HG03103 (cell line): ENCODE results near the gene ATP1B2.

ENCODE experiments used
- ATAC-seq: cut with Tn5 transposase; IDR thresholded peaks from one replicate; pipeline ENCODE4 v1.9.1; 2021; ENCODE audit warnings: low read depth; ENCODE audit not compliant: unreplicated experiment

The ATP1B2 gene

GRCh38 chr17:7677388-7678067, 26.8 kb downstream of the ATP1B2 start:
- no peak for ATAC-seq

GRCh38 chr17:7684851-7685532, 34.3 kb downstream of the ATP1B2 start:
- ATAC-seq: no peak

- peak; percentile 43 for ATAC-seq
These were observed 35.0 kb downstream of the ATP1B2 start for GRCh38 chr17:7685533-7686221.

GRCh38 chr17:7686222-7687071, 35.7 kb downstream of the ATP1B2 start:
- ATAC-seq: peak; percentile 40

- ATAC-seq: no peak
These were observed 36.6 kb downstream of the ATP1B2 start, which contains the start of gene TP53 for GRCh38 chr17:7687072-7687907. Gene TP53, minus strand, starts transcription at chr17:7687490. Its CDS starts 10,896 bp downstream, at chr17:7676594.

- ATAC-seq: peak; percentile 62
These were observed 37.4 kb downstream of the ATP1B2 start, which contains the start of gene WRAP53 for GRCh38 chr17:7687908-7688807. Gene WRAP53, plus strand, starts transcription at chr17:7688477. Its CDS starts 172 bp downstream, at chr17:7688649.

- no peak for ATAC-seq
These were observed 38.1 kb downstream of the ATP1B2 start for GRCh38 chr17:7688808-7689316.

GRCh38 chr17:7695586-7695985, 44.9 kb downstream of the ATP1B2 start:
- ATAC-seq: no peak

- ATAC-seq: no peak
These were observed 47.3 kb downstream of the ATP1B2 start for GRCh38 chr17:7697828-7698588.

GRCh38 chr17:7700510-7700909, 49.8 kb downstream of the ATP1B2 start:
- no peak for ATAC-seq

GRCh38 chr17:7701681-7702080, 51.0 kb downstream of the ATP1B2 start:
- no peak for ATAC-seq

- ATAC-seq: no peak
These were observed 52.0 kb downstream of the ATP1B2 start for GRCh38 chr17:7702776-7703175.

GRCh38 chr17:7703584-7704479, 53.1 kb downstream of the ATP1B2 start:
- no peak for ATAC-seq

GRCh38 chr17:7704601-7705268, 54.0 kb downstream of the ATP1B2 start, which contains the start of gene EFNB3:
Gene EFNB3, plus strand, starts transcription at chr17:7705202. Its CDS starts 397 bp downstream, at chr17:7705599.
- ATAC-seq: no peak

GRCh38 chr17:7705269-7706255, 54.8 kb downstream of the ATP1B2 start:
- ATAC-seq: no peak
